GM19455 (cell line): ENCODE data around the gene COL6A2.
"Not testable (repeated sequence)": the region's sequence is repeated elsewhere in the genome, so short reads cannot be mapped to it uniquely, and the experiment has no call there.

Experiments used
- ATAC-seq: cut with Tn5 transposase; IDR thresholded peaks from one replicate; pipeline ENCODE4 v1.9.1; 2021; ENCODE audit not compliant: unreplicated experiment

Gene COL6A2

DNA sequence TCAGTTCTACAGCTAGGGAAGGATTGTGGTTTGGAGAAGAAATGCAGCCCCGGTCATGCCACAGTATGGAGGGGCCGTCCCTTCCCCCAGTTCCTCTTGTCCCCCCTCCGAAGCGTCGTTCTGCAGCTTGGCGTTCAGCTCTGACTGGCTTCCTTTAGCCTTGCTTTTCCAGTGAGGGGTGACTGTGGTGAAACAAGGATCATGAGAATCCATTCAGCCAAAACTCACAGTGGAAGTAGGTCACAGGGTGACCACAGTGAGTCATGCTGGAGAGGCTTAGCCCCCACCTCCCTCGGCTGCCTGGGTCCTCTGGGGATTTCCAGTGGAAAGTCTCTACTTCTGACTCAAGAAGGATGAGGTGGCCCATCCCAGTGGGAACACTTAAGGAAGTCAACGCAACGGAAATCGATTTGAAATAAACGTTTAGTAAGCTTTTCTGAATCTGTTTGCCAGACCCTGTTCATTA is 37.3 kb upstream of the COL6A2 start:
- no peak for ATAC-seq

DNA sequence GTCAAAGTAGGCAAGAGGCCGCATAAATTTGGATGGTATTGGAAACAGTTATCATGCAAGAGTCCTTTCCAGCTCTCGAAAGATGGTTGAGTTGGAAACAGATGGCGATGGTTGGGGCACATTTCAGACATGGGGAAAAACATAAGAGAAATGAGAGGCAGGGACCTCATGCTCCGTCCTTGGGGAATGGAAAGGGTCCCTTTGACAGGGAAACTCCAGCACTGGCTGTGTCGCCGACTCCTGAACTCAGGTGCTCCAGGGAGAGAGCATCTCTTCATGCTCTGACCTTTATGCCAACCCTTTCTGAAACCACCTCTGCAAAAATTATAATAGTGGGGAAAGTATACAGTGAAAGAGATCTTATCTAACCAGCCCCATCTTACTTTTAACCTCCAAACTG is 36.8 kb upstream of the COL6A2 start:
- ATAC-seq, result no peak

DNA sequence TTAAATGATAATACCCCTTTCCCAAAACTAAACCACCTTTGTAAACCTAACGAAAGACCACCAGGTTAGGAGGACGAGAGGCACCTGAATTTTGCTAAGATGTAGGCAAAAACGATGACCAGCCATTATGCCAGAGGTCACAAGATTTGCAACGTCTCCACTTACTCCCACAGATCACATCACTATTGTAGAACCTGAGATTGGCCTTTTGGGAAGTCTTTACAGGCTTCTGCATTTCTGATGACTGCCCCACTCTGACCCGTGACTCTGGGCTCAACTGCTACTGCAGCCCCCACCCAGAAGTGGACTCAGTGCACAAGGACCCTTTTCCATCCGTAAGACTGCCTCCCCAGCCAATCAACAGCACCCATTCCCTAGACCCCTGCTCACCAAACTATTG is 36.4 kb upstream of the COL6A2 start:
- ATAC-seq, result no peak

DNA sequence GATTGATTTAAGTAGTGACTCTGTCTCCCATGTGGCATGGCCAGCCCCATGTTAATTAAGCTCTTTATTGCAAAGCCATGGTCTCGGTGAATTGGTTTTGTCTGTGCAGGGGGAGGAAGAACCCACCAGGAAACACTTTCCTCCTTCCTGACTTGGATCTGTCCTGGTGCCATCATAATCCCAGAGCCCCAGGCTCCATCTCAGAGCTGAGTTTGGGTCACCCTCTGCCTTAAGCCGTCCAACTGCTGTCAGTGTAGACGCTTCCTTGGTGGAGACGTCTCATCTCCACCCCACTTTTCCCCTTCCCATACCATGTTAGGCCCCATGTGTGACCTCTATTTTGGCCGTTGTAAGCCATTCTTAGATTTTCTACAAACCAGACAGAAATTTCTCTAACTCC is 36.0 kb upstream of the COL6A2 start:
- no peak for ATAC-seq

DNA sequence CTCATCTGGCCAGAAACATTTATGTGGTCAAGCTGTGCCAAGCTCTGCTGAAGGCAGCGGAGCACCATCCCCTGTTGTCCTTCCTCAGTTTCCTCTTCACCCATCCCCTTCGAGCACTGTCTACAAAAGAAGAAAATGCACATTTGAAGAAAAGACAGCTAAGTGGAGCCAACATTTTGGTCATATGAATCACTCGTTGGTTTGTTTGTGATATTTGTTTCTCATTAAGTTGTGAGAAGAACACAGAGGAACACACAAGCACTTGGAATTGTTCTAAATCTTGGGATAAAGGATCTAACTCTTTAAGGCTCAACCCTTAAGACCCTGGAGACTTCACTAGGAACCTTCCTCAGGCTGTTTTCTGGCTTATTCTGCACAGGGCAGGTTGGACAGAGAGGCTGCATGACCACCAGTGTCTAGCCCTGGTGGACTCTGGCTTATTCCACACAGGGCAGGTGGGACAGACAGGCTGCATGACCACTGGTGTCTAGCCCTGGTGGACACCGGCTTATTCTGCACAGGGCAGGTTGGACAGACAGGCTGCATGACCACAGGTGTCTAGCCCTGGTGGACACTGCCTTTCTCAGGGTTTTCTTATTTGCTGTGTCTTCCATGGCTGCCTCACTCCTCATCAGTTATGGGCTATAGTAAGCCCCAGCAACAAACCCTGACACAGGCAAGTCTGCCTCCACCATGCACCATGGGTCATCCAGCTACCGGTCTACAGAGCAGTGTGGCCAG is 35.3 kb upstream of the COL6A2 start:
- ATAC-seq, result no peak

DNA sequence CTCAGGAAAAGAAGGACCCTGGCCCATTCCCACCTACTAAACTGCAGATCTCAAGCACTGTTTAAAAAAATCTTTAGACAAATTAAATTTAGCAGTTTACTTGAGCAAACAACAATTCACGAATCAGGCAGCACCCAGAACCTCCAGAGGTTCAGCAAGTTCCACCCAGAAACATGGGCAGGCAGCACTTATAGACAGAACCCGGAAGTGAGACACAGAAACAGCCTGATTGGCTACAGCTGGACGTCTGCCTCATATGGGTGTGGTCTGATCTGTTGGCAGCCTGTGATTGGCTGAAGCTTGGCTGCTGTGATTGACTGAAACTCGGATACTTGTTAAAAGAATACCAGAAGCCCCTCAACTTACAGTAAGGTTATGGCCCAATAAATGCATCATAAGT is 34.7 kb upstream of the COL6A2 start:
- no peak for ATAC-seq

DNA sequence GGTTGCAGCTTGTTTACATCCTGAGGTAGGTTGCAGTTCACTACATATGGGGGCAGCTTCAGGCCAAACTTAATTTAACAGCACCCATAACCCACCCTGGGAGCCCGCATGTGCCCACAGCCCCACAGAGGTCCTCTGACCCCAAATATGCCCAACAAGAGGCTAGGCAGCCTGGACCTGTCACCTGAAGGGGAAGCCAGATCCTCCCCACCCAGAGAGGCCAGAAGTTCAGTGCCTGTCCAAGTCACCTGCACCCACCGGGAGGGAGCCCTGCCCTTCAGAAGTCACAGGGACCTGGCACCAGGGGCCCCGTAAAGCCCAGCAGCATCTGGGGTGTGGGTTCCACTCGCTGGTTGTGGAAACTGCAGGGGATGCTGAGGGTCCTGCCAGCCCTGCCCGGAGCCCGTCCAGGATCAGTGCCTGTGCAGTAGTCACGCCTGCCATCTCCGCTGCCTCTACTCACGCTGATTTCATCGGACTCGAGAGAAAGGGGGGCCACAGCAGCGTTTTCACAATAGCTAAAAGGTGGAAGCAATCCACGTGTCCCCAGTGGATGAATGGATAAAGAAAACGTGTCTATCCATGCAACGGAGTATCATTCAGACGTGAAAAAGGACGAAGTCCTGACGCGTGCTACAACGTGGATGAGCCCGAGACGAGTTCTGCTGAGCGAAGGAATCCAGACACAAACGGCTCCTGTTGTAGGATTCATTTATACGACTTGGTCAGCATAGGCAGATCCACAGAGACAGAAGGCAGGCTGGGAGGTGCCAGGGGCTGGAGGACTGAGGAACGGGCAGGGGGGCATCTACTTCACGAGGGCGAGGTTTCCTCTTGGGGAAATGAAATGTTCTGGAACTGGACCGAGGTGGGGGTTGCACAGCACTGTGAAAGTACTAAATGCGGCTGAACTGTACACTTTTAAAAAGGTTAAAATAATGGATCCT is 33.9 kb upstream of the COL6A2 start:
- ATAC-seq, result no peak

DNA sequence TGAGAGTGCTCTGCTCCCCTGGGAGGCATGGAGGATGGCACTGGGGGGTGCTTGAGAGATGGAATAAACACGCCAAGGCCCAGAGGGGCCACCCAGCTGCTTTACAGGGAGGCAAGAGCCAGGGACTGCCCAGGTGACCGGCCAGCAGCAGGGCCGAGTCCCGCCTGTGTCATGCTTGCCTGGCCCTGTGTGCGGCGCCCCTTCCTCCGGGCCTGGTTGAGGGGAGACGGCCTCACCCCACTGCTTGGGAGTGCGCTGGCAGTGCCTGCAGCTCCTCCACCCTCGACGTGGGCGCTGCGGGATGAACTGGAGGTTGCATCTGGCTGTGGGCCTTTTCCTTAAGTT is 33.1 kb upstream of the COL6A2 start:
- ATAC-seq, result no peak

DNA sequence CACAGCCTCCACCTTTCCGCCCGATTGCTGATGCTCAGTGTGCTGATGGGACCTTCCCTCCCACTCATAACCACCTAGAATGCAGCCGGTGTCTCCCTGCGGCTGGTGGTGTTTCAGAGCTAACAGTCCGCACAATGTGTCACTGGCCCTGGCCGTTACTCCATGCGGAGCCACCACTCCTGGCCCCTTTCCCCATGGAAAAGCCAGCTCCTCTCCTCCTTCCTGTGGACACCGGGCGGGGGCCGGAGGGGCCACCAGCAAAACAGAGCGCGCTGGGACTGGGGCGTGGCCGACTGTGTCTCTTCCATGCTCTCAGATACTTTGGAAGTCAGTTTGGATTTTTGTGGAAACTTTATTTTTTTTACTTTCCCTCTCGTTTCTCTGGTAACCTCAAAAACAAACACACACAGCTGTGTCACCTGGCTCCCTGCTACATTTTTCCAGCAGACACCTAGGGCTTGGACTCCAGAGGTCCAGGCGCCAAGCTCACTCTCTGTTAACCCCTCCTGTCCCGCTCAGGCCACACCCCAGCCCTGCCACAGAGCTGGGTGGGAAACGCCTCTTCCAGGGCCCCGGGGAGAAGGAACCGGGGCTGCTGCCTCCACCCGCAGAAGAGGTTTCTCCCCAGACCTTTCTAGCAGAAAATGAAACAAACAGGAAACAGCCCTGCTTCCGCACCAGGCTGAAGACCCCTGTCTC is 32.5 kb upstream of the COL6A2 start:
- no peak for ATAC-seq

DNA sequence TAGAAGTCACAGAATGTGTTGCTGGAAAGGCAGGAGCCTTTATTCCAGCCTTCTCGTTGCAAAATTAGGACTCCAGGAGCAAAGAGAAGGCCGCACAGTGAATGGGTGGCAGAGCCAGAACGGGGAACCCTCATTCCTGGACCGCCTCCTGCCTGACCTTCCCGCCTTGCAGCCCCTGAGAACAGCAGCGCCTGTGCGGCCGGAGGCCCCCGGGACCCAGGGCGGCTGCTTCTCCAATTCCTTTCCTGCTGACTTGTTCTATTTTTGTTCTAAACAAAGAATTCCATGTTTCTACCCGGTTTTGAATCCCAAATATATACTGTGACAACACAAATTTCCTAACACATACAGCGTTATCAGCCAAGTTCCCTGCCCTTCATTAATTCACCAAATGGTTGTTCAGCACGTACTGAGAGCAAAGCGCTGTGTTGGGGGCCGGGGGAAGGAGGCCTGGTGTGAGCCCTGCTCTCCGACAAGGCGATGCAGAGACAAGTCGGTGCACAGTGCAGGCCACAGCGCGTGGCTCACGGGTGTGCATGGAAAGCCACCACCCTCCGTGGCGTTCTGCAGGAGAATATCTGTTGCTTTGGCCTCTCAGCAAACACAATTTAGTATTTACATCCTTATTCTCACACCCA is 31.9 kb upstream of the COL6A2 start:
- ATAC-seq, result no peak

DNA sequence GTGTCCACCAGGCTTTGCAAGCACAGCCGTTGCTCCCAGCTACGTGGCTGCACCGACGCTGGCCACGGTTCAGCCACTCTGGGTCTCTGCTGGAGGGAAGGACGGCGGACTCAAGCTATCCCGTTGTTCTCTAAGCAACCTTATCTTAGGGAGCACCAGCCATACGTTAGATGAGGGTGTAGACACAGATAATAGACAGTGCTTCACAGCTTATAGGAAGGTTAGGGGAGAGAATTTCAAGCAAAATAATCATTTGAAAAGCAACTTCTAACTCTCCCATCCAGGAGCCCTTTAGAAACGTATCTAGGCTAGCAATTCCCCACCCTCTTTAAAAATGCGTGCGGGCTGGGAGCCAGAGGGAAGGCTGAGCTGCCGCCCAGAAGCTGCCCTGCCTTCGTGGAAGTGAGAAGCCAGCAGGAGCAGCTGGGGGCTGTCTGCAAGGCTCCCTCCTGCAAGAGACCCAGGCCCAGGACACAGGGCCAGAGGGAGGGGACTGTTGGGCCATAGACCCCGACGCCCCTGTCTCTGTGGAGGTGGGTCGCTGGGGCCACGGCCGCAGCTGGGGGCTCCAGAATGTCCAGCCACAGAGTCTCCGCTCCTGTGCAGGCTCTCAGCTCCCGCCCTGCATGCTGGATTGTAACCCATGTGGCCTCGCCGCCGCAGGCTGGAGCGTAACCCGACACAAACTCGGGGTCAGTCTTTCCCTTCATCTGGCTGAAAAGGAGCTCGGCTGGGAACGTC is 31.2 kb upstream of the COL6A2 start:
- no peak for ATAC-seq

DNA sequence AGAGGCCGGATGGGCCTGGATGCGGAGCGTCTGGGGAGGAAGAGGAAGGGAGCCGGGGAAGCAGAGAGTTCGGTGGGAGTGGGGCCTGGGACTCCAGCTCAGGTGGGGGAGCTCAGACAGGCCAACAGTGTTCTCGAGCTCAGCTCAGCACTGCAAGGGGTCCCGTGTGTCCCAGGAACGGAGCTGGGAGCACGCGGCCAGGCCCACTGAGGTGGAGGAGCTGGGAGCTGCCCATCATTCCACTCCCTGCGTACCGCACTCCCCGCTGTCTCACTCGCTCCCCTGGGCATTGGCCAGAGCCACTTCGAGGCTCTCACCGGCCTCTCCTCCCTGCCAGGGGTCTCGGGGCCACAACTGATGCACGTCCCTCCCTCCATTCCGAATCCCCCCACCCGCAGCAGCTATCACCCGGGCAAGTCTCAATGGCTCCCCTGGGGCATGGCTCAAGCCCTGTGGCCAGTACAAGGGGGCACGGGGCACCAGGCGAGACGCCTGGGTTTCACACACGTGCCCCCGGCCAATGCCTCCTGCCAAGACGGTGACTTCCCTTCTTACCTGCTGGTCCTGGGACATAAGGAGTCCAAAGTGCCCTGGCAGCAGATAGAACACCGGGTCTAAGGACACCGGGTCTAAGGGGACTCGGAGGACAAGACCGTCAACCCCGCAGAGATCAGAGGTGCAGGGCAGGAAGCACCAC is 30.3 kb upstream of the COL6A2 start:
- ATAC-seq, result no peak

DNA sequence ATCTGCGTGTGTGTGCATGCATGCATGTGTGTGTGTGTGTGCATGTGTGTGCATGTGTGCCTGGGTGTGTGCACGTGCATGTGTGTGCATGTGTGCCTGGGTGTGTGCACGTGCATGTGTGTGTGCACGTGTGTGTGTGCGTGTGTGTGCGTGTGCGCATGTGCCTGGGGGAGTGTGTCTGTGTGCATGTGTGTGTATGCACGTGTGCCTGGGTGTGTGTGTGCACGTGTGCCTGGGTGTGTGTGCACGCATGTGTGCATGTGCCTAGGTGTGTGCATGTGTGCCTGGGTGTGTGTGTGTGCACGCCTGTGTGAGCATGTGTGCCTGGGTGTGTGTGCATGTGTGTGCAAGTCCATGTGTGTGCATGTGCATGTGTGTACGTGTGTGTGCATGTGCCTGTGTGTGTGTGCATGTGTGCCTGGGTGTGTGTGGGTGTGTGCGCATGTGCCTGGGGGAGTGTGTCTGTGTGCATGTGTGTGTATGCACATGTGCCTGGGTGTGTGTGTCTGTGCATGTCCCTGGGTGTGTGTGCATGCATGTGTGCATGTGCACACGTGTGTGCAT is 29.3 kb upstream of the COL6A2 start:
- ATAC-seq, result no peak

DNA sequence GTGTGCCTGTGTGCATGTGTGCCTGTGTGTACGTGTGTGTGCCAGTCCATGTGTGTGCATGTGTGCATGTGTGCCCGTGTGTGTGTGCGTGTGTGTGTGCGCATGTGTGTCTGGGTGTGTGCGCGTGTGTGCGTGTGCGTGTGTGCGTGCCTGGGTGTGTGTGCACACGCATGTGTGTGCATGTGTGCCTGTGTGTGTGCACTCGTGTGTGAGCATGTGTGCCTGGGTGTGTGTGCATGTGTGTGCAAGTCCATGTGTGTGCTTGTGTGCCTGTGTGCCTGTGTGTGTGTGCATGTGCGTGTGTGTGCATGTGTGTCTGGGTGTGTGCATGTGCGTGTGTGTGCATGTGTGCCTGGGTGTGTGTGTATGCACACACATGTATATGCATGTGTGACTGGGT is 28.7 kb upstream of the COL6A2 start:
- no peak for ATAC-seq

DNA sequence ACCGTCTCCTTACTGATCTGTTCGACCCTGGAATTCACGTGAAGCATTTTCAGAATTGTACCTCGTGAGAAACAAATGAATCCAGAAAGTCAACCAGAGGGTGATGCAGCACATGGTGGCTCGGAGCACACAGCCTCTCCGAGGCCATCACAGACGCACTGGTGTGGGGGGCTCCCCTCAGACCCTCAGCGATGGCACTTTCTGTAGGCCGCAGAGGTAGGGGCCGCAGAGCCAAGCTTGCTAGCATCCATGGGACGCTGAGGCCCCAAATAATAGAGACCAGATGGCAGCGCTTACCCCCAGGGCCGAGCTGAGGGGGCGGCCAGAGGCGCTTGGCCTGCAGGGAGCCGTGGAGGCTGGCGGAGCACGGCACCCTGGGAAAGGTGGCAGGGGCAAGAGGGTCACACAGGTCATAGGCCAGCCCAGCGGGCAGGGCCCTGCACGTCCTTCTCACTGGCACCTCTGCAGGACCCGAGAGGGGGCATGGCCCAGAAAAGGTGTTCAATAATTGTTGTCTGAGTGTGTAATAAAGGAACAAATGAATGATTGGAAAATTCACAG is 28.1 kb upstream of the COL6A2 start:
- ATAC-seq, result no peak

DNA sequence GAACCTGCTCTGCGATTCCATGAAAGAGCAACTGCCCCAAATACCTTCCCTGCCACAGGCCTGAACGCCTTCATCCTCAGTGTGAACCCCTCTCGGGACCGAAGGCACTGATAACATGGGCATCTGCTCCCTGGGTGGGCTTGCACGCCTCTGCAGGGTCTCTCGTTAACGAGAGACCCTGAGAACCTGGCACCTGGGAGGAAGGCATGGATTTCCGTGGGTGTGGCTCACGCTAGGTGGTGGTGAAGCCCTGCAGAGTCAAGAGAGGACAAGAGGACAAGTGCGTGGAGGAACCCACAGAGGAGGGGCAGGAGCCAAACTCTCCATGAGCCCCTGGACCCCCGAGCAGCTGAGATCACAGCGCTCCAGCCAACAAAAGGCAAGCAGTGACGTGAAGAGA is 26.8 kb upstream of the COL6A2 start:
- no peak for ATAC-seq

DNA sequence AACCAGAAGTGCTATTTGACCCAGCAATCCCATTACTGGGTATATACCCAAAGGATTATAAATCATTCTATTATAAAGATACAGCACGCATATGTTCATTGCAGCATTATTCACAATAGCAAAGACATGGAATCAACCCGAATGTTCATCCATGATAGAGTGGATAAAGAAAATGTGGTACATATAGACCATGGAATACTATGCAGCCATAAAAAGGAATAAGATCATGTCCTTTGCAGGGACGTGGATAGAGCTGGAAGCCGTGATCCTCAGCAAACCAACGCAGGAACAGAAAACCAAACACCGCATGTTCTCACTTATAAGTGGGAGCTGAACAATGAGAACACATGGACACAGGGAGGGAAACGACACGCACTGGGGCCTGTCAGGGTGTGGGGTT is 21.2 kb upstream of the COL6A2 start:
- ATAC-seq, result not testable (repeated sequence)

DNA sequence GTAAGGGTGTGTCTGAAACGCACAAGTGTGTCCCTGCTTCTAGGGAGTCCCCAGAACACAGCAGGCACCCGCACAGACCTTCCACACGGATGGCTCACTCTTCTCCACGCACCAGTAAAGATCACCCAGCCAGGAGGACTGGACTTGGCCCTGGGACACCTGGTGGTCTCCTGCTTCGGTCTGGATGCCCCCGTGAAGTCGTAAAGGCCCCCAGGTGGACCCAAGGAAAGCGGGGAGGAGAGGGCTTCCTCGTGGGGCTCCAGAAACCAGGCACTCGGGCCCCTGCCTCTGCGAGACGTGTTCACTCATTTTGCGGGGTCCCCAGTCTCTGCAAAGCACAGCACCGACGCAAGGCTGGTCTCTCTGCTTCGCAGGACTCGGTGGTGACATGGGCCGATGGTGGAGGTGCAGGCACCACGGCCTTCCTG is 20.2 kb upstream of the COL6A2 start:
- no peak for ATAC-seq

DNA sequence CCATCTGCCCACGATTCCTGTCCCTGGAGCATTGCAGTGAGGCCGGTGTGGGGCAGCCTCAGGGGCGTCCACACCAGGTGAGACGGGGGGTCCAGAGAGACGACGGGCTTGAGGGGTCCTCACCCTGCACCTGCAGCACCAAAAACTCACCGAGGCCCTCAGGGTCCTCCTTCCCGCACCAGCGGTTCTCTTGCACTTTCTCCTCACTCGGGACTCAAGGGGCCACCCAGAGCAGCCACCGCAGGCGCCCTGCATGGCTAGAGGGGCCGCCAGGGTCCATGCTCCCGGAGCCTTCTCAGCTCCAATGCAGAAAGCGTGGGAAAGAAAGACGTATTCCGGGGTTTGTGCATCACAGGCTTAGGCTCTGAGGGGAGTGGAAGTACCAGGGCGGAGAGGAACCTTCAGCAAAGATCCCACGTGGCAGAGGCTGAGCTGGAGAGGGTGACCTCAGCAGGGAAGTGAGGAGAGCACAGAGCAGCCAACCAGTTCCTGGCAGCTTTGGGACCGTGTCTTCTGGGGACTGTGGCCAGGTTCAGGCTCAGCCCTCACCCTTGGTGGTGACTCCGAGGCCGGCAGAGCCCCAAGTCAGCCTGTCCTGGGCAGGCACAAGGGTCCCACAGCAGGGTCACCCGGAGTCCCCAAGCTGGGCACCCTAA is 19.5 kb upstream of the COL6A2 start:
- ATAC-seq, result no peak
